Measurements from ENCODE around the gene LY6G5C. TPM values are rescaled to one million over a fixed set of nuclear protein-coding genes. Genes with fewer than 3 reads are reported as not detected.
A peak's percentile ranks its signal among the peaks of the same experiment; 100 is the strongest.

Gene LY6G5C
- total and polyA plus RNA-seq, 9 of the 15 experiments (the other 6 are each of a cell fraction or from before 2014, with no cell fraction given) = 0.10 to 0.67 (median 0.46) TPM; not detected in 4

GRCh38 chr6:31687321-31687720 is 6.5 kb upstream of the LY6G5C start:
- H3K27me3 ChIP-seq (ENCODE audit: control insufficient read depth in 2 of 2, insufficient read depth in 2 of 2, low read length in 2 of 2) = no peaks in the 10 kb centered on the region
- no peak overlapping the region for H2AFZ ChIP-seq (ENCODE audit: low read depth, low read length)
- H3K9ac ChIP-seq (ENCODE audit: insufficient read depth in 1 of 2, low read depth in 2 of 2, low read length in 2 of 2) = peak overlapping the region in 1 of 2 experiments; percentile 78; a peak in 2 of 4 replicates
- TSS peak; percentile 36 for BruUV-seq (replicated peaks)
- no peaks in the 10 kb centered on the region for H4K20me1 ChIP-seq (replicated peaks; ENCODE audit: control insufficient read depth, insufficient read depth, low read length)
- in situ Hi-C loops (cut with MboI) (loop anchor here (5.0 kb wide), 1 partner anchor 80 kb away; no protein-coding TSS in a partner anchor), intact Hi-C loops (cut with micrococcal nuclease) (no loop called here)
- DNase-seq (ENCODE audit: extremely low read depth in 1 of 4, low spot score in 3 of 4) = no peak
- peaks cover 62 to 69% of the 10 kb centered on the region in 2 experiments for H3K4me1 ChIP-seq (replicated peaks in 1 of 2; ENCODE audit: control insufficient read depth in 2 of 2, insufficient read depth in 2 of 2, low read length in 2 of 2)
- no peaks in the 10 kb centered on the region; the same call in 2 of the 3 replicates for H3K79me2 ChIP-seq (ENCODE audit: control insufficient read depth, insufficient read depth, low read length)
- POLR2A ChIA-PET = interaction anchor here (0.5 to 5.1 kb wide), 13 partner anchors 8 to 151 kb away, joined by 3 to 30 read pairs (median 5); partner anchors contain the start of genes ABHD16A, APOM, CSNK2B and DDAH2
- no peak overlapping the region for H3K27ac ChIP-seq (ENCODE audit: extremely low read depth, low read depth, low read length)
- FAIRE-seq = no peak
- no peaks in the 10 kb centered on the region for H3K9me1 ChIP-seq (ENCODE audit: control insufficient read depth, insufficient read depth, low read length)
- 67% methylated on average over 8 of the region's 8 CpGs for WGBS (ENCODE audit: insufficient coverage, low coverage, missing lambda C conversion rate)
- peaks cover 69% of the 10 kb centered on the region for H3K36me3 ChIP-seq (ENCODE audit: control insufficient read depth, insufficient read depth, low read length)
- CTCF ChIA-PET (ENCODE audit: low intra/inter-chr PET ratio) = no interaction called here
- 0 out of 3 replicates have a peak, but pooled peaks have one; percentile 2 for ATAC-seq
- 0 out of 2 replicates have a peak overlapping the region, but pooled peaks have one; percentile 33 for H3K4me2 ChIP-seq (ENCODE audit: insufficient read depth, low read length)
- no peak overlapping the region for H3K4me3 ChIP-seq
- no peaks in the 10 kb centered on the region for H3K9me3 ChIP-seq (replicated peaks; ENCODE audit: control insufficient read depth, insufficient read depth, low read depth, low read length)
- peak in 1 of 3 experiments; percentile 25 for TF ChIP-seq YY1 (IDR thresholded peaks at IDR 0.05; ENCODE audit: borderline replicate concordance in 1 of 3, control insufficient read depth in 1 of 3, extremely low read depth in 1 of 3, insufficient read depth in 3 of 3, insufficient read length in 1 of 3, insufficient replicate concordance in 2 of 3, low read depth in 1 of 3, low read length in 2 of 3)
- no peak for TF ChIP-seq REST (IDR thresholded peaks at IDR 0.05; ENCODE audit: borderline replicate concordance)
- TF ChIP-seq REST (CRISPR knock-in tag; IDR thresholded peaks at IDR 0.05; ENCODE audit: low read depth) = 0 out of 2 replicates have a peak, but pooled peaks have one; percentile 30
- 0 out of 2 replicates have a peak, but pooled peaks have one; percentile 39 for TF ChIP-seq POLR2G (IDR thresholded peaks at IDR 0.05; ENCODE audit: low read depth, low read length)
- TF ChIP-seq IRF2 (CRISPR knock-in tag; IDR thresholded peaks at IDR 0.05) = 0 out of 2 replicates have a peak, but pooled peaks have one; percentile 13
- TF ChIP-seq MAX (CRISPR knock-in tag; IDR thresholded peaks at IDR 0.05) = 0 out of 2 replicates have a peak, but pooled peaks have one; percentile 17
- TF ChIP-seq KLF16 (IDR thresholded peaks at IDR 0.05) = no peak
- TF ChIP-seq THAP12 (CRISPR knock-in tag; IDR thresholded peaks at IDR 0.05) = 0 out of 2 replicates have a peak, but pooled peaks have one; percentile 27
- TF ChIP-seq RUNX1 (IDR thresholded peaks at IDR 0.05; ENCODE audit: low read depth) = peak; percentile 27
- 0 out of 2 replicates have a peak, but pooled peaks have one; percentile 12 for TF ChIP-seq STAG1 (CRISPR knock-in tag; IDR thresholded peaks at IDR 0.05; ENCODE audit: borderline replicate concordance)
